Activated T-cell treated with anti-CD3 and anti-CD28 coated beads, Interleukin-2, amount 50 U/mL, for 72 hours (primary cell): ENCODE results near the gene ATP6V0E2. TPM values are rescaled to one million over a fixed set of nuclear protein-coding genes. Genes with fewer than 3 reads are reported as not detected.
"Not testable (repeated sequence)": the region's sequence is repeated elsewhere in the genome, so short reads cannot be mapped to it uniquely, and the experiment has no call there.

Experiments
- ATAC-seq, 2 donors: fragments of 150-1000 bp; cut with Tn5 transposase; replicated peaks in 1 of 2; 2 replicates each; pipeline ENCODE4 v1.10.0; 2021; ENCODE audit warnings: moderate library complexity in 2 of 2, mild to moderate bottlenecking in 1 of 2
- DNase-seq, 2 donors: peaks; one replicate each; pipeline ENCODE4 v3.0.0; 2021 to 2022; ENCODE audit warnings: mixed read lengths in 1 of 2
- H3K27ac Mint-ChIP-seq: one replicate; pipeline ENCODE4 v1.8.0; 2022; ENCODE audit warnings: mild to moderate bottlenecking, moderate library complexity, mixed read lengths
- H3K27me3 Mint-ChIP-seq: one replicate; pipeline ENCODE4 v1.8.0; 2022; ENCODE audit warnings: low read depth, mixed read lengths
- H3K36me3 Mint-ChIP-seq, 2 donors: one replicate each; pipeline ENCODE4 v1.8.0; 2022; ENCODE audit warnings: mixed read lengths in 2 of 2, mild to moderate bottlenecking in 1 of 2; ENCODE audit not compliant: insufficient read depth in 2 of 2
- H3K4me1 Mint-ChIP-seq: one replicate; pipeline ENCODE4 v1.8.0; 2022; ENCODE audit warnings: low read depth, mixed read lengths
- H3K4me3 Mint-ChIP-seq, 2 donors: one replicate each; pipeline ENCODE4 v1.8.0; 2022; ENCODE audit warnings: mild to moderate bottlenecking in 2 of 2, mixed read lengths in 2 of 2, moderate library complexity in 2 of 2
- H3K9me3 Mint-ChIP-seq, 2 donors: one replicate each; pipeline ENCODE4 v1.8.0; 2022; ENCODE audit warnings: mixed read lengths in 2 of 2
- total RNA-seq, 2 donors: library from RNA; stranded (reverse); gene quantifications; one replicate each; pipeline ENCODE4 v1.2.3, GENCODE V29; 2022

ATP6V0E2 gene
- 10 to 100 TPM; 43.4 to 44.5 TPM for total RNA-seq

- Mint-ChIP-seq H3K4me1 (peaks cover 72% of the 10 kb centered on the region), H3K4me3 (peak within 1 kb of the TSS; percentile 80 to 86), H3K27ac (peak within 1 kb of the TSS; percentile 88), H3K9me3 (no peaks in the 10 kb centered on the region), H3K27me3 (no peaks in the 10 kb centered on the region), H3K36me3 (no peaks in the 10 kb centered on the region)
- peak; percentile 88 to 91 for ATAC-seq
- peak; percentile 96 for DNase-seq
Observed at GRCh38 chr7:149873074-149873969, at the start of gene ATP6V0E2. TSS of gene ATP6V0E2 (plus strand) at chr7:149873969. CDS start at chr7:149874066, 97 bp downstream.

- Mint-ChIP-seq H3K9me3 (no peaks in the 10 kb centered on the region), H3K4me3 (no peak overlapping the region)
Observed at GRCh38 chr7:149824301-149824741, 49.4 kb upstream of the ATP6V0E2 start.

GRCh38 chr7:149824748-149825566 lies 48.8 kb upstream of the ATP6V0E2 start:
- Mint-ChIP-seq H3K27ac (no peak overlapping the region), H3K9me3 (no peaks in the 10 kb centered on the region), H3K4me1 (no peaks in the 10 kb centered on the region), H3K4me3 (no peak overlapping the region), H3K27me3 (no peaks in the 10 kb centered on the region), H3K36me3 (no peaks in the 10 kb centered on the region)
- DNase-seq: no peak
- ATAC-seq: no peak

More at GRCh38 chr7:149824301-149824741, 49.4 kb upstream of the ATP6V0E2 start:
- ATAC-seq: no peak
- no peaks in the 10 kb centered on the region for H3K36me3 Mint-ChIP-seq
- no peak for DNase-seq
- H3K27me3 Mint-ChIP-seq: no peaks in the 10 kb centered on the region
- no peaks in the 10 kb centered on the region for H3K4me1 Mint-ChIP-seq
- no peak overlapping the region for H3K27ac Mint-ChIP-seq

- Mint-ChIP-seq H3K27ac (no peak overlapping the region), H3K36me3 (no peaks in the 10 kb centered on the region), H3K9me3 (no peaks in the 10 kb centered on the region), H3K4me3 (no peak overlapping the region), H3K4me1 (no peaks in the 10 kb centered on the region), H3K27me3 (no peaks in the 10 kb centered on the region)
- DNase-seq (no peak), ATAC-seq (no peak)
Observed at GRCh38 chr7:149825567-149826343, 48.0 kb upstream of the ATP6V0E2 start.

- no peaks in the 10 kb centered on the region for H3K4me1 Mint-ChIP-seq
- no peak overlapping the region for H3K27ac Mint-ChIP-seq
- no peaks in the 10 kb centered on the region for H3K36me3 Mint-ChIP-seq
- ATAC-seq: no peak
- H3K27me3 Mint-ChIP-seq: peaks cover under 1% of the 10 kb centered on the region
- DNase-seq: no peak
- H3K9me3 Mint-ChIP-seq: no peaks in the 10 kb centered on the region
- H3K4me3 Mint-ChIP-seq: no peak overlapping the region
Observed at GRCh38 chr7:149826344-149827088, 47.3 kb upstream of the ATP6V0E2 start.

- Mint-ChIP-seq H3K36me3 (no peaks in the 10 kb centered on the region), H3K4me3 (no peak overlapping the region), H3K27ac (no peak overlapping the region), H3K27me3 (peaks cover 6% of the 10 kb centered on the region), H3K4me1 (no peaks in the 10 kb centered on the region), H3K9me3 (no peaks in the 10 kb centered on the region)
- ATAC-seq (no peak), DNase-seq (no peak)
Observed at GRCh38 chr7:149827089-149827981, 46.4 kb upstream of the ATP6V0E2 start.

- Mint-ChIP-seq H3K9me3 (no peaks in the 10 kb centered on the region), H3K4me1 (no peaks in the 10 kb centered on the region), H3K4me3 (no peak overlapping the region), H3K36me3 (no peaks in the 10 kb centered on the region), H3K27me3 (peaks cover 6% of the 10 kb centered on the region), H3K27ac (no peak overlapping the region)
- ATAC-seq: no peak
- DNase-seq: no peak
Observed at GRCh38 chr7:149828357-149829309, 45.1 kb upstream of the ATP6V0E2 start.

- H3K27me3 Mint-ChIP-seq, H3K4me3 Mint-ChIP-seq, H3K27ac Mint-ChIP-seq, H3K36me3 Mint-ChIP-seq, H3K9me3 Mint-ChIP-seq, DNase-seq, ATAC-seq, H3K4me1 Mint-ChIP-seq: not testable (repeated sequence)
Observed at GRCh38 chr7:149830527-149830926, 43.2 kb upstream of the ATP6V0E2 start.

- peaks cover 6% of the 10 kb centered on the region for H3K27me3 Mint-ChIP-seq
- H3K36me3 Mint-ChIP-seq: no peaks in the 10 kb centered on the region
- no peaks in the 10 kb centered on the region for H3K4me1 Mint-ChIP-seq
- H3K27ac Mint-ChIP-seq: no peak overlapping the region
- ATAC-seq: no peak
- H3K4me3 Mint-ChIP-seq: no peak overlapping the region
- no peaks in the 10 kb centered on the region for H3K9me3 Mint-ChIP-seq
- no peak for DNase-seq
Observed at GRCh38 chr7:149830997-149831740, 42.6 kb upstream of the ATP6V0E2 start.

GRCh38 chr7:149831741-149832219 lies 42.0 kb upstream of the ATP6V0E2 start:
- Mint-ChIP-seq H3K9me3 (no peaks in the 10 kb centered on the region), H3K27me3 (peaks cover 6% of the 10 kb centered on the region), H3K4me1 (no peaks in the 10 kb centered on the region), H3K36me3 (no peaks in the 10 kb centered on the region), H3K27ac (peak overlapping the region; percentile 71), H3K4me3 (no peak overlapping the region)
- DNase-seq (no peak), ATAC-seq (no peak)
